NCI-H748 (cell line): ENCODE results near the gene AGAP3.

Experiments
- DNase-seq: peaks from one replicate; lab custom pipeline; 2025; ENCODE audit not compliant: unreplicated experiment; lab: John Stamatoyannopoulos, UW

AGAP3 gene

DNA sequence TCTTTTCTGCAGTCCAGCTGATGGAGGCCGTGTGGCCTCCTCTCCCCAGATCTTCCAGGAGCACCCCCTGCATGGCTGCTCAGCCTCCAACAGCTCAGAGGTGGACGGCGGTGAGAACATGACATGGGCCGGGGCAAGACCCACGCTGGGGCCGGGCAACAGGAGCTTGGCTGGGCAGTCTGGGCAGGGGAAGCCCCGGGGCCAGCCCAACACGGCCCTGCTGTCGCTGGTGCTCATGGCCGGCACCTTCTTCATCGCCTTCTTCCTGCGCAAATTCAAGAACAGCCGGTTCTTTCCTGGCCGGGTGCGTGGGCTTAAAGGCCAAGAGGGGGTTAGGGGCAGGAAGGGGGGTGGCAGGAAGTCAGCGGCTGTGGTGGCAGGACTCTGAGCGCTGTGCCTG, 12.3 kb upstream of the AGAP3 start:
- DNase-seq: no peak

DNA sequence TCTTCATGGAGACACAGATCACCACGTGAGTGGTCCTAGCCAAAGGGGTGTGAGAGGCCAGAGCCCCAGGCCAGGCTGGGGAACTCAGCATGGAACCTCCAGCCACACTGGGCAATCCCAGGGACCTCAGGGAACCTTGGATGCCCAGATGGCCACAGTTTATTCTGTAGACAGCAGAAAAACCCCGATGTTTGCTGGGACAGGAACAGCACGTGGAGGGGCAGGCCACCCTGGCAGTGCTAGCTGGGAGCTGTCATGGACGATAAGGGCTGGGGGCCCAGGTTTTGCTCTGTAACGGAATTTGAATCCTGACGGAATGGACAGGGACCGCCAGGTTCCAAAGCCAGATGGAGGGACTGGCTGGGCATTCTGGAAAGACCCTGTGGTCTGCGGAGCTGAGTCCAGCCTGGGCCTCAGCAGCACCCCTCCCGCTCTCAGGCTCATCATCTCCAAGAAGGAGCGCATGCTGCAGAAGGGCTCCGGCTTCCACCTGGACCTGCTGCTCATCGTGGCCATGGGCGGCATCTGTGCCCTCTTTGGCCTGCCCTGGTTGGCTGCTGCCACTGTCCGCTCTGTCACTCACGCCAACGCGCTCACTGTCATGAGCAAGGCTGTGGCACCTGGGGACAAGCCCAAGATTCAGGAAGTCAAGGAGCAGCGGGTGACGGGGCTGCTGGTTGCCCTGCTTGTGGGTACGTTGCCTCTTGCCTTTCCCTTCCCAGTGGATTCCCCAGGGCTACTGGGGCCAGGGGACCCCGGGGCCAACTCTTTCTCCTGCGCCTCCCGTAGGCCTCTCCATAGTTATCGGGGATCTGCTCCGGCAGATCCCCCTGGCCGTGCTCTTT, 11.2 kb upstream of the AGAP3 start:
- no peak for DNase-seq

DNA sequence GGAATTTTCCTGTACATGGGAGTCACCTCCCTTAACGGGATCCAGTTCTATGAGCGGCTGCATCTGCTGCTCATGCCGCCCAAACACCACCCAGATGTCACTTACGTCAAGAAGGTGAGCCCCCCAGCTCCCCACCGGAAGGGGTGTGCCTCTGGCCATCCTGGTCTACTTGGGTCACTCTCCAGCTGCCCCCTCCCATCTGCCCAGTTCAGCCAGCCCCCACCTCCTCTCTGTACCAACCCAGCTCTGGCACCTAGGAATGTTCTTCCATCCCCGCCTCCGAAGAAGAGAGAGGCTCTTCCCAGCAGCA, 10.7 kb upstream of the AGAP3 start:
- DNase-seq: no peak

DNA sequence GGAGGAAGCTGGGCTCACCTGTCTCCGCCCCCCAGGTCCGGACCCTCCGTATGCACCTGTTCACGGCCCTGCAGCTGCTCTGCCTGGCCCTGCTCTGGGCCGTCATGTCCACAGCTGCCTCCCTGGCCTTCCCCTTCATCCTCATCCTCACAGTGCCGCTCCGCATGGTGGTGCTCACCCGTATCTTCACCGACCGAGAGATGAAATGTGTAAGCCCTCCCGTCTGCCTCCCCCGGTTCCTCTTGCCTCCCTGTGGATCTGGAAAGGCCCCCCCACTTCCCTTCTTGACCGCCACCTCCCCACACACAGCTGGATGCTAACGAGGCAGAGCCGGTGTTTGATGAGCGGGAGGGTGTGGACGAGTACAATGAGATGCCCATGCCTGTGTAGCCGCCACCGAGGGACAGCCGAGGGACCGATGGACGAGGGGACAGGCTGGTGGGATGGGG, 10.3 kb upstream of the AGAP3 start:
- no peak for DNase-seq

DNA sequence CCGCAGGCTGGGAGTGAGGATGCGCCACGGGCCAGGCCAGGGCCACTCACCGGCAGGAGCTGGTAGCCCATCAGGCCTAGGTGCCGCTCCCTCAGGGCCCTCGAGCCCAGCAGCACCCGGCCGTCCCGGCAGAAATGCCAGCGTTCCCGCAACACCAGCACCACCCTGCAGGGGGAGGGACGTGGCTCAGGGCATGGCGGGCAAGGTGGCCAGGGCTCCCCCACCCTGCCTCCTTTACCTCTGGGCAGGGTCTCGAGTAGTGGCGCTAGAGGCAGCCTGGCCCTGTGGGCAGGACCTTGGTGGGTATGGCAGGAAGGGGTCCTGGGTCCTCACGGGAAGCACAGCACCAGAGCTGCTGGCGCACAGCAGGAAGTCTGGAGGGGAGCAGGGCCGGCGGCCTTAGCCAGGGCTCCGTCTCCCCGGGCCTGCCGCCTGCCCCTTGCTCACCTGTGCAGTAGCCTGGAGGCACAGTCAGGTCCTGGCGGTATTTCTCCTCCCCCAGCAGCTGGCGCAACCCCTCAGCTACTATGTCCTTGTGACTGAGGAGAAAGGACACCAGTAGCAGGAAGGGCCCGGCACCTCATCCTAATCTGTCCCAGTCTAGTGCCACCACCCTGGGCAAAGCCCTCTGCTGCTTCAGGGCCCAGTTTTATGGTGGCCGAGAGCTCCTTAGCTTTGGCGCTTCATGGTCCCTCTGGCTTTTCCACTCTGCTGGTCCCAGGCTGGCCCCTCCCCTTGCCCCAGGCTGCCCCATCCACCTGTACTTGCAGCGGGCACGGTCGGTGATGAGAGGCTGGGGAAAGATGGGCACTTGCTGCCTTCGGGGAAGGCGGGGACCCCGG, 9.2 kb upstream of the AGAP3 start:
- peak; percentile 28 for DNase-seq

DNA sequence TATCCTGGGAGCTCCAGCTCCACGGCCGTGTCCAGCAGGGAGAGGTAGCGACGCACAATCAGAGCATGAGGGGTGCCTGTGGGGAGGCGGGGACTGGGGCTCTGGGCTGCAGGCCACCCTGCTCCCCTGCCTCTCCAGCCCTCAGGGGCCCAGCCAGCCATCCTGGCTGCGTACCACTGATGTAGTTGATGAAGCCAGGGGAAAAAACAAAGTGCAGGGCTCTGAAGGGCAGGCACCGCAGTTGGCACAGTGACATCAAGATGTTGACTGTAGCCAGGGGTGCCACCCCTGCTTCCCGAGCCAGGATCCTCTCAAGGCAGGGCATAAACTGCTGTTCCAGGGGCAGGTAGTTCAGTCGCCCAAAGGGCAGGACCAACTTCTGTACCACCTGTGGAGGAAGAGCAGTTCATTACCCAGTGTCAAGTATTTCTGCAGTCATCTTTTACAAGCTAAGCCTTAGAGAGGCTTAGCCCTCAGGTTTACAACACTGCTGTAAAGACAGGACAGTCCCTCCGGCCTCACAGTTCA, 8.5 kb upstream of the AGAP3 start:
- DNase-seq: no peak

DNA sequence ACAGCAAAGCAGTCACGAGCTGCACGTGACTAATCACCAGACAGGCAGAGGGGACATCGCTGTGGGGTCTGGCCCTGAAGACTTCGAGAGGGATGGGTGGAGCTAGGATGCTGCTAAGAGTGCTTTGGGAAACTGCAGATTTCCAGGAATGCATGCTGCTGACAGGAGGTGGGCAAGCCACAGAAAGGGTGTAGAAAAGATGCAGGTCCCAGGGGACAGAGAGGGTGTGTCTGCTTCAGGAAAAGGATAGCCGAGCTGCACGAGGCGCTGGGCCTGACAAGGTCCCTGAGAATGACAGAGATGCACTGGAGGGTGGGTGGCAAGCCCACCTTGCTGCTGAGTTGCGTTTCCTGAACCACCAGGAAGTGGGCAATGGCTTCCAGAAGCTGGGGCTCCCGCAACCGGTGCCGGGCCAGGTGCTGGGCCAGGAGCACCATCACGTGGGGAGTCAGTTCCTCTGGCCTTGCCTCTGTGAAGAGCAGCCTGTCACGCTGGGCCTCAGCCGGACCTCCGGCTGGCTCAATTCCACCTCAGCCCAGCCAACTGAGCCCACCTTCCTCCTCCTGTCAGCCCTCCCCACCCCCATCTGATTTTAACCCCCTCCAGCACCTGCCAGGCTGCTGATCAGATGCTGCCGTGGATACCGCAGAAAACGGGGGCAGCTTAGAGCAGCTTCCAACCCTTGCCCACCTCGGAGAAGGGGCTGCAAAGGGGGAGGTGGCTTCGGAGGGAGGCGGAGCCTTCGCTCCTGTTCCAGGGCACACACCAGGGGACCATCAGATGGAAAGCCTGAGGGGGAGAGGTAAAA, 7.8 kb upstream of the AGAP3 start:
- DNase-seq: no peak

DNA sequence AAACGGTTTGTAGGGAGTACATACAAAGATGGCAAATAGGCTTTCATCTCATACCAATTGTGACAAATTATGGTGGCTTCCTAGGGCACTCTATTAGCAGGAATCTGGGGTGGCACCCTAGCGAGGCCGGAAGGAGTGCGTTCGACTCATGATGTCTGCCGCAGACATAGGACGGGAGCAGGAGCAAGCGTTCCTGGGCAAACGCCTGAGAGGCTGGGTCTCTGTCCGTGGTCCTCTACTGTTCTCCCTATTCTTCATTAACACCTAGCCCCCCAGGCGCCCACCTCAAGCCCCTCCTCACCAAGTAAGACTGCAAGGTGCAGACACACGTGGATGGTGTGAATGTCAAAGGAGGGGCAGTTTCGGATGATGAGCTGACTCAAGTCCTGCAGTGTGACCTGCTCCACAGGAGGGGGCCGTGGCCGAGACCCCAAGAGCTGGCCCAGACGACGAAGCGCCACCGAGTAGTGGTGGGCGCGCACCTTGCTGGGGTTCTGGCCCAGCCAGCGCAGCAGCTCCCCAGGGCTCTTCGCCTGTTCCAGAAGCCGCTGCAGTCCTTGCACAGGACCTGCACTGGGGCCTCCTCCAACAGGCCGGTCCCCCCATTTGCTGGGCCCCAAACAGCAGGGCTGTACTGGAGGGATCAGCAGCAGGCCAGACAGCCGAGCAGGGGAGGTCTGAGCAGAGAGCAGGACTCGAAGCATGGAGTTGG, 6.9 kb upstream of the AGAP3 start:
- no peak for DNase-seq

DNA sequence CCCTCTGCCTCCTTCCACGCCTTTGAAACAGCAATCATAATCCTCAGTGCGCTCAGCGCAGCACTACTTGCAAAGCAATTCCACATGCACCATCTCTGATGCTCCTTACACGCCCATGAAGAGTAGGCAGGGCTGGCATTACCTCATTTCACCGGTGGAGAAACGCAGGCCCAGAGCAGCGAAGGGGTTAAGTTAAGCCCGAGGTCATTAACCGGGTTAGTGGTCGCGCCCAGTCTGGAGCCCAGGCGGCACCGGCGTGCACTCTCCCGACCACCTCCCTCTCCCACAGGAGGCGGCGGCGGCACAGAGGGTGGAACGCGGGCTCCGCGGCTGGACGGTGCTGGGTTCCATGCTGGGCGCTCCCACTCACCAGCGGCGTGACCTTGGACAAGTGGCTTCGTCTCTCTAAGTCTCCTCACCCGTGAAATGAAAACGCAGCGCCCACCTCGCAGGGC, 6.2 kb upstream of the AGAP3 start:
- DNase-seq: peak; percentile 45

DNA sequence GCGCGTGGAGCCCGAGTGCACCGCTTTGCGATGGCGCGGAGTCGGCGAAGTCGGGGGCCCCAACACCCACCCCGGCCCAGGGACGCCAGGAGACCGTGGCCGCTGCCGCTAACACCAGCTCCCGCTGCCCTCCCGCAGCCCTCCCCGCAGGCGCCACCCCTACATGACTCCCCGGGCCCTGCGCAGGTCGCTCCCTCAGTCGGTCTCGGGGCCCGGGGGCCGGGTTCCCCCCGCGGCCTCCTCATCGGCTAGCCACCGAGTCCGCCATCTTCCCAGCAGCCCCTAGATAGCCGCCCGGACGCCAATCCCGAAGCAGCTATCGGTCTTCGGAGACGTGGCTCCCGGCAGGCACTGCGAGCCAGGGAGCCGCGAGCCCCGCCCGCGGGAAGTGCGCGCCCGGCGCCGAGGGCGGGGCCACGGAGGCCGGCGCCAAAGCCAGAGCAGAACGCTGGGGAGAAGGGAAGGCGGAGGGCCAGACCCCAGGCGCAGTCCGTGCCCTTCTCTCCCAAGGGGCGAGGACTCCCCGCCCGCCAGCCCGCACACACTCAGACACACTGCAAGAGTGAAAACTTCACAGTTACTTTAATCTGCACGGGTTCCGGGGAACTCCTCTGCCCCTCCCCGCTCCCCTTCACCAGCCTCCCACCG, 5.6 kb upstream of the AGAP3 start, which contains the start of gene FASTK:
Gene FASTK (minus strand): TSS at position 288 of the 648 bp plus-strand sequence. CDS start 43 bp downstream, at position 245.
- DNase-seq: peak; percentile 94

DNA sequence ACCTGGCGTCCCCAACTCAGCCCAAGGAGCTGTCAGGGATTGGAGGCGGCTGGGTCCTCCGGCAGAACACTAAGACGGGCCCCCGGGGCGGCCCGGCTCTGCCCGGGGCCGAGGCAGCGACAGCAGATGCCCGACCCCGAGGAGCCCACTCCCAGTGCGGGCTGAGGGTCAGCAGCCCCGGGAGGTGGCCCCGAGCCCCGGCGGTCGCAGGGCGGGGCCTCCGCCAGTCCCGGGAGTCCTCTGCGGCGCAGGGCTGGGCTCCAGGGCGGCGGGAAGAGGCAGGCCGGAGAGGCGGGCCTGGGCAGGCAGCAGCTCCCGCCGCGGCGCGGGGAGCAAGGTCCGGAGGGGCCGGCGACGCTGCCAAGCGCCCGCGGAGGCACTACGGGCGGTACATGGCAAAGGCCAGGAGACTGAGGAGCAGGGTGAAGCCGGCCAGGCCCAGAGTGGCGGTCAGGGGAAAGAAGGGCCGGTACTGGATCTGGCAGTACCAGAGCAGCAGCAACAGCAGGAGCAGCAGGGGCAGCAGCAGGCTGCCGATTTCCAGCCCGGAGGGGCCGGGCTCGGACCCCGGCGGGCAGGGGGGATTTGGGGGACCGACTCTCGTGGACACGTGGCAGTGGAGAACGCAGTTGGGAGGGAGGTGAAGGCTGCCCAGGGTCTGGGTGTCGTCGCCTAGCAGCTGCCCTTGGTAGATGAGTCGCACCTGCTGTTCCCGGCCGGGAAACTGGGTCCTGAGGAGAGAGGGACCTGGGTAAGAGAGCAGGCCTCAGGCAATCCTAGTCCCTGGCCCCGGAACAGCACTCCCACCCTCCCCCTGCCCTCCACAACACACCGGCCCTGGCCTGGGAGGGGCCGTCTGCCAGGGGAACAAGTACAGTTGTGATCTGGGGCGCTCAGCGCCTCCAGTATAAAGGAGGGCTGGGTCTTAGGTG, 4.8 kb upstream of the AGAP3 start:
- DNase-seq: peak; percentile 39

DNA sequence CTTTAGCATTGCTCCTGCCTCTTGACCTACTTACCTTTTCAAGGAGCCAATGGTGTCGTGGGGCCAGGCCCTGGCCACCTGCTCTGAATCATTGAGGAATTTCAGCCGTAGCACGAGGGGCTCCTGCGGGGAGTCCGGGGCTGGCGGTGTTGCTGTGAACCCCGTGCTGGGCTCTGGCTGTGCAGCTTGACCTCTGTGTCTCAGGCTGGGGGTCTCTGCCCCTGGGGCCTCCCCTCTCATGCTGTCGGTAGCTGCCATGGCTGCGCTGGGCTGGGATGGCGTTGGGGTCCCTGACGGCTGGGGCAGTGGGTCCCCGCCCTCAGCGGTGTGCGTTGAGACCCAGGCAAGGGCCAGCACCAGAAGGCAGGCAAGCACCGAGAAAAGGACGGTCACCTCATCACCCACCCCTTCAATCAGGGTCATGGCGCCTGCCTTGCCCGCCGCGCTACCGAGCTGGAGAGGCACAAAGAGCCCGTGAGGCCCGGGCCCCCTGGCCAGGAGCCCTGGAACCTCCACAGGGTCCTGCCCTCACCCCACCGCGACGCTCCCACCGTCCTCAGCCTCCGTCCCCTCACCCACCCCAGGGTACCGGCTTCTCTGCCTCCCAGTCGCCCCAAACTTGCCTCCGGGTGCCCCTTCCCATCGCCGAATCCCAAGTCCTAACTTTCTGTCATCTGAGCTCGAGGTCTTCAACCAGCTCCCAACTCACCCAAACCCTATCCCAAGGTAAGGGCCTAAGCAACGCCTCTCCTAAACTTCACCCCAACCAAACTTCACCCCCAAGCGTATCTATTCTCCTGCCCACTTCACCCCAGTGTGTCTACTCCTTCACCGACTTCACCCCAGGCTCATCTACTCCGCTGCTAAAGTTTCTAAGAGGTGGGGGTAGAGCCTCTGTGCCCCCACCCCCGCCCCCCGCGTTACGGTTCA, 3.9 kb upstream of the AGAP3 start:
- peak; percentile 45 for DNase-seq

DNA sequence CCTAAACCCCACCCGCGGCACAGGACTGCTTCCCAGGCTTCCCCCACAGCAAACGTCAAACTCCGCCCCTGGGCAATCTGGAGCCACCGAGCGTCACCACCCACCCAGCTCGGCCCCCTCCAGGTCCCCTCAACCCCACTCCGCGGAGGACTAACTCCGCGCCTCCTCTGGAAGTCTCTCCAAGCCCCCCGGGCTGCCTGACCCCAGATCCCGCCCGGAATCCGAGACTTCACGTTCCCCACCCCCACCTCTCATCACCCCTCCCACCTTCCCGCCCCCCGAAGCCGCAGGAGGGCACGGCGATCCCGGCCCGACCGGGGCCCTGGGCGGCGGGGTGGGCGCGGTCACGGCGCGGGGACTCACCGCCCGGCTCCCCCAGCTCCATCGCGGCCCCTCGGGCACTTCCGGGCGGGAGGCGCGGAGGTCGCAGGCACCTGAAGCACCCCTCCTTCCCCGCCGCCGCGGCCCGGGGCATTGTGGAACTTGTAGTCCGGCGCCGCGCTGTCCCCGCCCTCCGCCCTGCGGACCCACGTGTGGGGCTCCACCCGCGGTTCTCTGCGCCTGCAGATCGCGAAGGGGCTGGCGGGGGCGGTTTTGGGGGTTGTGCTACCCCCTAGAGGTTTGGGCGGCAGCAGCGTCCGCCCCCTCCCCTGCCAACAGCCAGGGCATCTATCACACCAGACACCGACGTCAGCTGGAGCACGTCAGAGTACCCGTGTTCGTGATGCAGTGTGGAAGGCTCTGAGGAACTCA, 3.0 kb upstream of the AGAP3 start, which contains the start of gene TMUB1:
Gene TMUB1 (minus strand): TSS at position 423 of the 753 bp plus-strand sequence. CDS start 930 bp downstream, outside the sequence.
- DNase-seq: peak; percentile 84

DNA sequence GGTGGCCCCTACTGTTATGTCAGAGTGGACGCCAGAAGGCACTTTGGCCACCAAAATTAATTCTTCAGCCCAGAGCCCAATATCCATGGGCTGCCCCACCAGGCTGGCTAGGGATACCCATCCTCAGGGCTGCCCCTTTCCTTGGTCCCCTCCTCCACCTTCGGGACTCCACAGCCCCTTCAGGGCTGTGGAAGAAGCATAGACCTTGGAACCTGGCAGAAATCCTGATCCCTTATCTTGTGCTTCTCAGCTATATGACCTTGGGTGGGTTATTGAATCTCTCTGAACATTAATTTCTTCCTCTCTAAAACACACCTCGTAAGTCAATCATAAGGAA, 2.5 kb upstream of the AGAP3 start:
- DNase-seq: no peak

DNA sequence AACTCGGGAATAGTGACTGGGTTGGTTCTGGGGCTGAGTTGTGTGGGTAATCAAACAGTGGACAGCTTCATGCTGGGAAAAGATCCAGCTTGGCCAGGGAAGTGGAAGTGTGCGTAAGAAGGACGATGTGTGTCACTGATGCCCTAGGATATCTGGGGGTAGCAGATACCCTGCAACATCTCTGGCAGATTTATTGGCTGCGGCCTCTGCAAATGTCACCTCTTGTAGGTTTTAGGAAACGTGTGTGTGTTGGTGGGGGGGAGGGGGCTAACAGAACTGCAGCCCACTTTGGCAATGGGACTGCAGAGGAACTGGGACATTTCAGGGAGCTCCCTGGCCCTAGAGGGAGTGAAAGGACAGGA, 965 bp upstream of the AGAP3 start:
- no peak for DNase-seq

DNA sequence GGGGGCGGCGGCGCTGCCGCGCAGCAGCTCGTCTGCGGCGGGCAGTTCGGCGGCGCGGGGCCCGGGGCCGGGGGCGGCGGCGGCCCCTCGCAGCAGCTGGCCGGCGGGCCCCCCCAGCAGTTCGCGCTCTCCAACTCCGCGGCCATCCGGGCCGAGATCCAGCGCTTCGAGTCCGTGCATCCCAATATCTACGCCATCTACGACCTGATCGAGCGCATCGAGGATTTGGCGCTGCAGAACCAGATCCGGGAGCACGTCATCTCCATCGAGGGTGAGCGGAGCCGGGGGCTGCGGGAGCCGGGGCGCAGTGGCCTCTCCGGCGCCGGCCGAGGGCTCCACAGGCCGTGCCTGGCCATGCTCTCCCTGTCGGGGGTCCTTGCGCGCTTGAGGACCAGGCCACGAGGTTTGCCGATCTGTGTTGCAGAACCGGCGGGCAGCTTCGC, 548 bp downstream of the AGAP3 start:
- DNase-seq: peak; percentile 57
